Measurements from ENCODE around the gene THG1L. TPM values are rescaled to one million over a fixed set of nuclear protein-coding genes. Genes with fewer than 3 reads are reported as not detected.

The THG1L gene
- total RNA-seq, 1 experiment from 2014 or later, result 29.9 TPM

DNA sequence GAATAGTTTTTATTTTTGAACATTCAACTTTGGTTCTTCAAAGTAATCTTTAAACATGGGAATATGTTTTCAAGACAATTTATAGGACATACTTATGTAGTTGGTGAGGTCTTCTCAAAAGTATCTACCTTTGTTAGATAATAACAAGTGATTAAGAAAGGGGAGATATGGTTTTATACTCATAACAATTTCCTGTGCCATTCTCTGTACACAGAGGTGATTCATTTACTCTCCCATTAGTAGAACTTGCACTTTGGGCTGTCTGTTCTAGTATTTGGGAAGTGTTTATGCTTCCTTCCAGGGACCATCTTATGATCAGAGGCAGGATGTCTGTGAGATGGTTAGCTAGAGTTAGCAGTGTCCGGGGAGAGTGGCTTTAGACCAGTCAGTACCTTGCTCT lies 27.5 kb downstream of the THG1L start:
- ChIA-PET CTCF (interaction anchor here (0.6 to 12.7 kb wide), 3 partner anchors 12 to 608 kb away, joined by 3 to 177 read pairs (median 6); partner anchors contain the start of gene LSM11), POLR2A (interaction anchor here (0.8 to 1.8 kb wide), 2 partner anchors 10 to 27 kb away, joined by 3 to 6 read pairs; partner anchors contain the start of gene THG1L)
- Mint-ChIP-seq H3K4me1 (ENCODE audit: insufficient read depth, unreplicated experiment) (no peaks in the 10 kb centered on the region), H3K27me3 (ENCODE audit: insufficient read depth, unreplicated experiment) (no peaks in the 10 kb centered on the region), H3K27ac (ENCODE audit: low read depth, unreplicated experiment) (no peak overlapping the region), H3K4me3 (ENCODE audit: unreplicated experiment) (no peak overlapping the region), H3K9me3 (ENCODE audit: unreplicated experiment) (no peaks in the 10 kb centered on the region), H3K36me3 (ENCODE audit: insufficient read depth, unreplicated experiment) (peaks cover 33% of the 10 kb centered on the region)
- intact Hi-C loops (cut with micrococcal nuclease), result no loop called here
- BruUV-seq (replicated peaks), result no TSS peak
- DNase-seq (ENCODE audit: unreplicated experiment), result no peak
- TF ChIP-seq, protein P1, sequence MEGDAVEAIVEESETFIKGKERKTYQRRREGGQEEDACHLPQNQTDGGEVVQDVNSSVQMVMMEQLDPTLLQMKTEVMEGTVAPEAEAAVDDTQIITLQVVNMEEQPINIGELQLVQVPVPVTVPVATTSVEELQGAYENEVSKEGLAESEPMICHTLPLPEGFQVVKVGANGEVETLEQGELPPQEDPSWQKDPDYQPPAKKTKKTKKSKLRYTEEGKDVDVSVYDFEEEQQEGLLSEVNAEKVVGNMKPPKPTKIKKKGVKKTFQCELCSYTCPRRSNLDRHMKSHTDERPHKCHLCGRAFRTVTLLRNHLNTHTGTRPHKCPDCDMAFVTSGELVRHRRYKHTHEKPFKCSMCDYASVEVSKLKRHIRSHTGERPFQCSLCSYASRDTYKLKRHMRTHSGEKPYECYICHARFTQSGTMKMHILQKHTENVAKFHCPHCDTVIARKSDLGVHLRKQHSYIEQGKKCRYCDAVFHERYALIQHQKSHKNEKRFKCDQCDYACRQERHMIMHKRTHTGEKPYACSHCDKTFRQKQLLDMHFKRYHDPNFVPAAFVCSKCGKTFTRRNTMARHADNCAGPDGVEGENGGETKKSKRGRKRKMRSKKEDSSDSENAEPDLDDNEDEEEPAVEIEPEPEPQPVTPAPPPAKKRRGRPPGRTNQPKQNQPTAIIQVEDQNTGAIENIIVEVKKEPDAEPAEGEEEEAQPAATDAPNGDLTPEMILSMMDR (IDR thresholded peaks at IDR 0.05; ENCODE audit: unreplicated experiment), result no peak

DNA sequence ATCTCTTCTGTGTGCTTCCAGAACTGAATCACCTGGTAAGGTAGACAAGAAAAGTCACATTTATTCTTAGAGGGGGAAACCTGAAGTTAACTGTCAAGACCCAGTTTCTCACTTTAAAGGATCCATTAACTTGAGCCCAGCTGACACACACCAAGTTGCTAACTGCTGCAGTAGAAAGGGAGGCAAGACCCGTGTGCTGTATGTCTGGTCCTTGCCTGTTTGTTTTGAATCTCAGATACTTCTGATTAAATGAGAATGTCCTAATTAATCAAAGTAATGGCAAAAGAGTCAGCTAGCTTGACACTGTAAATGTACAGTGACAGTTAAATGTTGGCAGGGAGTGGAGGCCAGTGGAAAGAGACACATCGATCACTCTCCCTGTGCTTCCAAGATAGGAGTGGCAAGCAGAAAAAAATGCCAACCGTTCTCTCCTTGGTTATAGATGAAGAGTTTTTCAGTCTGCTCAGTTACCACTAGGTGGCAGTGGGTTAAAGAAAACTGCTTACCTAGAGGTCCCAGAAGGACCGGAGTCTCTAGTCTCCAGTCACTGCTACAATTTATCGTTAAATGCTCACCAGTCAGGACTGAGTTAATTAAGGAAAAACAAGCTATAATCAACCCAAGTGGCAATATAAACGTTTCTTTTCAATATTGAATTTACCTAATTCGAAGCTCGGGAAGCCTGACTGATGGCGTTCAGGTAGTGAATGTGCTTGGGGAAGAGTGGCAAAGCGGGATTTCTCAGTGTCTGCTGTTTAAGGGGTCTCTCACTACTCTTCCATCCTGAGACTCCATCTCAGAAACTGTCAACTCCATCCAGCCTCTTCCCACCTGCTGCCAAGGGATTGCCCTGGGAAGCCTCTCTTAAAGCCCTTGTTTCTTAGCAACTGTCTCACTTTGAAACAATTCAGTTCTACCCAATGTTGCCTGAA lies 30.7 kb downstream of the THG1L start:
- intact Hi-C loops (cut with micrococcal nuclease), result loop anchor here (1.0 to 10.0 kb wide), 7 partner anchors 54 to 1371 kb away; no protein-coding TSS in a partner anchor
- Mint-ChIP-seq H3K4me3 (ENCODE audit: unreplicated experiment) (no peak overlapping the region), H3K27ac (ENCODE audit: low read depth, unreplicated experiment) (no peak overlapping the region), H3K9me3 (ENCODE audit: unreplicated experiment) (no peaks in the 10 kb centered on the region), H3K36me3 (ENCODE audit: insufficient read depth, unreplicated experiment) (peaks cover 2% of the 10 kb centered on the region), H3K27me3 (ENCODE audit: insufficient read depth, unreplicated experiment) (no peaks in the 10 kb centered on the region), H3K4me1 (ENCODE audit: insufficient read depth, unreplicated experiment) (peaks cover 1% of the 10 kb centered on the region)
- CTCF ChIA-PET, result interaction anchor here (0.5 to 12.7 kb wide), 76 partner anchors 8 to 1734 kb away, joined by 3 to 177 read pairs (median 4); partner anchors contain the start of genes LSM11 and THG1L
- no TSS peak for BruUV-seq (replicated peaks)
- peak; percentile 79 for DNase-seq (ENCODE audit: unreplicated experiment)
- TF ChIP-seq, protein P1 (IDR thresholded peaks at IDR 0.05; ENCODE audit: unreplicated experiment), result peak; percentile 91
- POLR2A ChIA-PET, result interaction anchor here (0.6 to 0.9 kb wide), 3 partner anchors 13 to 269 kb away, joined by 3 to 6 read pairs (median 3); no protein-coding TSS in a partner anchor

GRCh38 chr5:157764531-157764930 lies 33.3 kb downstream of the THG1L start:
- no peaks in the 10 kb centered on the region for H3K9me3 Mint-ChIP-seq (ENCODE audit: unreplicated experiment)
- no peaks in the 10 kb centered on the region for H3K27me3 Mint-ChIP-seq (ENCODE audit: insufficient read depth, unreplicated experiment)
- peaks cover 18% of the 10 kb centered on the region for H3K4me1 Mint-ChIP-seq (ENCODE audit: insufficient read depth, unreplicated experiment)
- ChIA-PET POLR2A (no interaction called here), CTCF (interaction anchor here (0.6 to 12.7 kb wide), 12 partner anchors 10 to 1368 kb away, joined by 3 to 177 read pairs (median 4); partner anchors contain the start of gene LSM11)
- TF ChIP-seq, protein P1 (IDR thresholded peaks at IDR 0.05; ENCODE audit: unreplicated experiment), result no peak
- no peak overlapping the region for H3K27ac Mint-ChIP-seq (ENCODE audit: low read depth, unreplicated experiment)
- no peaks in the 10 kb centered on the region for H3K36me3 Mint-ChIP-seq (ENCODE audit: insufficient read depth, unreplicated experiment)
- intact Hi-C loops (cut with micrococcal nuclease), result loop anchor here (5.0 to 10.0 kb wide), 2 partner anchors 313 to 610 kb away; no protein-coding TSS in a partner anchor
- no peak overlapping the region for H3K4me3 Mint-ChIP-seq (ENCODE audit: unreplicated experiment)
- DNase-seq (ENCODE audit: unreplicated experiment), result no peak
- BruUV-seq (replicated peaks), result no TSS peak

DNA sequence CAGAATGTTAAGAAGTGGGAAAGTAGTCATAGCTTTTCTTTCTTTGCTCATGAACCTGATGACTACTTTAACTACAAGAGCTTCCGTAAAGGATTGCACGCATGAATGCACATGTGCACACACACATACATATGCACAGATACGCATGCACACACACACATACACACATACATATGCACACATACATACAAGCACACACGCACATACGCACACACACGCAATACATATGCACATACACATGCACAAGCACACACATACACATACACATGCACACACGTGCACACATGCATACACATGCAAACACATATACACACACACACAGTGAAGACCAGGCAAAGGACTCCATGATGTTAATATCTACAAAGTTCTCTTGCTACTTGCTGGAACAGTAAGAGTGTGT lies 35.2 kb downstream of the THG1L start:
- Mint-ChIP-seq H3K4me1 (ENCODE audit: insufficient read depth, unreplicated experiment) (peaks cover 18% of the 10 kb centered on the region), H3K36me3 (ENCODE audit: insufficient read depth, unreplicated experiment) (no peaks in the 10 kb centered on the region), H3K27me3 (ENCODE audit: insufficient read depth, unreplicated experiment) (no peaks in the 10 kb centered on the region), H3K27ac (ENCODE audit: low read depth, unreplicated experiment) (no peak overlapping the region), H3K4me3 (ENCODE audit: unreplicated experiment) (no peak overlapping the region), H3K9me3 (ENCODE audit: unreplicated experiment) (no peaks in the 10 kb centered on the region)
- no TSS peak for BruUV-seq (replicated peaks)
- intact Hi-C loops (cut with micrococcal nuclease), result loop anchor here (10.0 kb wide), 1 partner anchor 608 kb away; no protein-coding TSS in a partner anchor
- CTCF ChIA-PET, result interaction anchor here (0.5 to 12.7 kb wide), 7 partner anchors 20 to 260 kb away, joined by 3 to 177 read pairs (median 3); partner anchors contain the start of gene LSM11
- POLR2A ChIA-PET, result no interaction called here
- DNase-seq (ENCODE audit: unreplicated experiment), result no peak
- TF ChIP-seq, protein P1 (IDR thresholded peaks at IDR 0.05; ENCODE audit: unreplicated experiment), result no peak
